Measurements from ENCODE around the gene ZNF318. TPM values are rescaled to one million over a fixed set of nuclear protein-coding genes. Genes with fewer than 3 reads are reported as not detected.
"Not testable (repeated sequence)": the region's sequence is repeated elsewhere in the genome, so short reads cannot be mapped to it uniquely, and the experiment has no call there.

Gene ZNF318
- total RNA-seq, 1 donor from 2014 or later = 23.2 TPM

DNA sequence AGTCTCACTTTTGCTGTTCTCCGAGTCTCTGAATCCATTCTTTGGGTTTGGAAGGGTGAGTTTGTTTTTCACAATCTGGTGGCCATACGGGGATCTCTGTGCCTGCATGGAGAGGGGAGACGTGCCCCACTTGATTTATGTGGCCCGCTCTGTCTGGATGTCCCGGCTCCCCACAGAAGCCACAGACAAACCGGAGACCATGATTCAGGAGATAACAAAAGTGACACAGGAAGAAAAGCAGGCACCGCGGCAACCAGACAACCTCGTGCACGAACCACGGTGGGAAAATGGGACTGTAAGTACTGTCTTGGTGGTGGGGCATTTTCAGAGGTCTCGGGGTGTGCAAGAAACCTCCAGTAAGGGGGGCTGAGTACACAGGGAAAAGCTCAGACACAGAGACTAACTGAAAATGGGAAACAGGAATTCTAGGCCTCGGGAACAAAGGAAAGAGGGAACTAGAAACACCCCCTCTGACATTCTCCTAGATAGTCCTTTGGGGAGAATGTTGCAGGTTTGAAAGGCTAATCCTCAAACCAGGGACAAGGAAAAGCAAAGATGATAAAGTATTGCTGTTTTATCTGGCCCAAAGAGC lies 22.1 kb upstream of the ZNF318 start:
- peak overlapping the region; percentile 81 for H3K27ac Mint-ChIP-seq
- no peaks in the 10 kb centered on the region for H3K9me3 Mint-ChIP-seq (ENCODE audit: low read depth)
- DNase-seq (ENCODE audit: low spot score, unreplicated experiment) = no peak
- TF ChIP-seq, protein P1, sequence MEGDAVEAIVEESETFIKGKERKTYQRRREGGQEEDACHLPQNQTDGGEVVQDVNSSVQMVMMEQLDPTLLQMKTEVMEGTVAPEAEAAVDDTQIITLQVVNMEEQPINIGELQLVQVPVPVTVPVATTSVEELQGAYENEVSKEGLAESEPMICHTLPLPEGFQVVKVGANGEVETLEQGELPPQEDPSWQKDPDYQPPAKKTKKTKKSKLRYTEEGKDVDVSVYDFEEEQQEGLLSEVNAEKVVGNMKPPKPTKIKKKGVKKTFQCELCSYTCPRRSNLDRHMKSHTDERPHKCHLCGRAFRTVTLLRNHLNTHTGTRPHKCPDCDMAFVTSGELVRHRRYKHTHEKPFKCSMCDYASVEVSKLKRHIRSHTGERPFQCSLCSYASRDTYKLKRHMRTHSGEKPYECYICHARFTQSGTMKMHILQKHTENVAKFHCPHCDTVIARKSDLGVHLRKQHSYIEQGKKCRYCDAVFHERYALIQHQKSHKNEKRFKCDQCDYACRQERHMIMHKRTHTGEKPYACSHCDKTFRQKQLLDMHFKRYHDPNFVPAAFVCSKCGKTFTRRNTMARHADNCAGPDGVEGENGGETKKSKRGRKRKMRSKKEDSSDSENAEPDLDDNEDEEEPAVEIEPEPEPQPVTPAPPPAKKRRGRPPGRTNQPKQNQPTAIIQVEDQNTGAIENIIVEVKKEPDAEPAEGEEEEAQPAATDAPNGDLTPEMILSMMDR (IDR thresholded peaks at IDR 0.05; ENCODE audit: unreplicated experiment) = no peak
- H3K27me3 Mint-ChIP-seq = peaks cover 2% of the 10 kb centered on the region
- H3K36me3 Mint-ChIP-seq (ENCODE audit: insufficient read depth) = no peaks in the 10 kb centered on the region
- H3K4me3 Mint-ChIP-seq (ENCODE audit: low read depth) = peak overlapping the region; percentile 56
- H3K4me1 Mint-ChIP-seq (ENCODE audit: low read depth) = peaks cover 49% of the 10 kb centered on the region

DNA sequence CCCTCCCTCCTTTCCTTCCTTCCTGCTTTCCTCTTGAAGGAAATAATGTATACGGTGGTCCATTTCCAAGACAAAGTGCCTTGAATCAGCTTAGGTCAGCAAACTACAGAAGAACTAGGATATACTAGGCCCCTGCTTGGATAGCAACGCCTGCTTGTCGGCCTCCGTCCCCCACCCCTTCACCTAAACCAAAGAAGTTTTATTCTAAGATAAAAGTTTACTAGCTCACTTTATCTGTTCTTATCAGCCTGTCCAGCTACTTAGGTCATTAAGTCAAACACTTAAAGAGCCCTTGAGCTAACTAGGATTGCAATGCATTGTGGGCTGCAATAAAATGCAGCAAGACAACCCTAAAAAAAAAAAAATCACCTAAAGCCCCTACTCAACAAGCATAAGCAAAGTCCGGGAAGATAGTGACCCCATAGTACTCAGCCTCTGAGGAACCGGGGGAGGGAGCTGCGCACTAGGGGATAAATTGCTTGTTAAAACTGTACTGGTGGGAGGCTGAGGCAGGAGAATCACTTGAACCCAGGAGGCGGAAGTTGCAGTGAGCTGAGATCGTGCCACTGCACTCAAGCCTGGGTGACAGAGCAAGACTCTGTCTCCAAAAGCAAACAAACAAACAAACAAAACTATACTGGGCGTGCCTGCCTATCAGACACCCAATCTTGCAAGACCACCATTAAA lies 21.4 kb upstream of the ZNF318 start:
- not testable (repeated sequence) for H3K9me3 Mint-ChIP-seq (ENCODE audit: low read depth); H3K36me3 Mint-ChIP-seq (ENCODE audit: insufficient read depth); H3K27me3 Mint-ChIP-seq; DNase-seq (ENCODE audit: low spot score, unreplicated experiment)
- H3K4me3 Mint-ChIP-seq (ENCODE audit: low read depth) = peak overlapping the region; percentile 29
- peak overlapping the region; percentile 73 for H3K27ac Mint-ChIP-seq
- H3K4me1 Mint-ChIP-seq (ENCODE audit: low read depth) = peaks cover 44% of the 10 kb centered on the region

DNA sequence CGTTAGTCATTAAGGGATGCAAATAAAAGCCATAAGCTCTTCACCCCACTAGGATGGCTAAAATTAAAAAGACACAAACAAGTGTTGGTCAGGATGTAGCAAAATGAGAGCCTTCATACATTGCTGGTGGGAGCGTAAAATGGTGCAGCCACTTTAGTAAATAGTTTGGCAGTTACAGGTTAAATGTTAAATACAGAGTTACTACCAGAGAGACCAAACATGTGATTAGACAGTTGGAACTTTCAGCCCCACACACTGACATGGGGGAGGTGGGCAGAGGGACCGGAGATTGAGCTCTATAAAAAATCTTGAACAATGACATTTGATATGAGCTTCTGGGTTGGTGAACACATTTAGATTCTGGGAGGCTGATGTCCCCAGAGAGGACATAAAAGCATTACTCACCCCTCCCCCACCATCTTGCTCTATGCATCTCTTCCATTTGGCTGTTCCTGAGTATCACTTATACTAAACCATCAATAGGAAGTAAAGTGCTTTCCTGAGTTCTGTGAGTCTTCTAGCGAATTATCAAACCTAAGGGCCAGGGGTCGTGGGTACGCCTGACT lies 20.4 kb upstream of the ZNF318 start:
- Mint-ChIP-seq H3K4me1 (ENCODE audit: low read depth) (peaks cover 41% of the 10 kb centered on the region), H3K36me3 (ENCODE audit: insufficient read depth) (no peaks in the 10 kb centered on the region), H3K27ac (no peak overlapping the region), H3K9me3 (ENCODE audit: low read depth) (no peaks in the 10 kb centered on the region), H3K27me3 (peaks cover 2% of the 10 kb centered on the region), H3K4me3 (ENCODE audit: low read depth) (no peak overlapping the region)
- TF ChIP-seq, protein P1 (IDR thresholded peaks at IDR 0.05; ENCODE audit: unreplicated experiment) = no peak
- no peak for DNase-seq (ENCODE audit: low spot score, unreplicated experiment)

DNA sequence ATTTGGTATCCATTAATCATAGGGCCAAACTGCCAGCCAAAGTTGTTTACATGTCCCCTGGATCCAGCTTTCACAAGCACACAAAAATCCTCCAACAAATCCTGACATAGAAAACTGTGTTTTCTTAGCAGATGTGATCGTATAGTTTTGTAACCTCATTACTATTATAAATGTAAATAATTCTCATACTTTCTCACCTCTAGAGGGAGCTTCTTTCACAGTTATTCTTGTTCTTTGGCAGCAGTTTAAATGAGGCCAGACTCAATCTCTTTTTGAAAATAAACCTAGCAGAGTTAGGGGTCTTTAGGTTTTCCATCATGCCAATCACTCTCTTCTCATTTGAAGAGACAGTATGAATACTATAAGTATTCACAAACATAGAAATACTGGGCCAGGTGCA lies 17.0 kb upstream of the ZNF318 start:
- H3K4me1 Mint-ChIP-seq (ENCODE audit: low read depth) = peaks cover 16% of the 10 kb centered on the region
- no peaks in the 10 kb centered on the region for H3K9me3 Mint-ChIP-seq (ENCODE audit: low read depth)
- peaks cover 3% of the 10 kb centered on the region for H3K27me3 Mint-ChIP-seq
- no peak overlapping the region for H3K27ac Mint-ChIP-seq
- H3K36me3 Mint-ChIP-seq (ENCODE audit: insufficient read depth) = no peaks in the 10 kb centered on the region
- TF ChIP-seq, protein P1 (IDR thresholded peaks at IDR 0.05; ENCODE audit: unreplicated experiment) = peak; percentile 54
- DNase-seq (ENCODE audit: low spot score, unreplicated experiment) = no peak
- no peak overlapping the region for H3K4me3 Mint-ChIP-seq (ENCODE audit: low read depth)

DNA sequence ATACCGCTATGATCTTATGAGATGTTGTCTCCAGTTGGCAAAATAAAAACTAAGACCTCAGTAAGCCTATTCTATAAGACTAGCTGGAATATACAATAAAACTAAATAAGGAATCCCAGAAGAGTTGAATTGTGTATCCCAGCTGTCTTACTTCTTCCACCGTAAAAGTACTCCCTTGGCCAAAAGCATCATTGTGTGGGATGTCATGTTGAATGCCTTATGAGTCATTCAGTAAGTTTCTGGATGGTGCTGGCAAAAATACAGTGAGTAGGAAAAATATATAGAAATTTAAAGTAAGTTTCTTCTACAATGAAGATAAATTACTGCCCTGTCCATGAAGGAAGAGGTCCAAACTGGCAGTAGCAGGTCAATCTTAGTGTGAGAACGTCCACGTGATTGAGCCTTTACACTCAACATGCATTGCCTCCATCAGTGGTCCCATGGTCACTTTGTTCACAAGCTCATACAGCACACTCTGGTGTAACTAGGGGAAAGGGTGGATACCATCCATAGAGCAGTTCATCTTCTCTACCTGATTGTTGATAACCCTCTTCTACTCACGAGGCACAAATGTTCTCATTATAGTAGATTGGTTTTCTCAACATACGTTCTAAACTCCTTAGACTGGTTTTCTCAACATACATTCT lies 13.7 kb upstream of the ZNF318 start:
- no peak overlapping the region for H3K27ac Mint-ChIP-seq
- no peaks in the 10 kb centered on the region for H3K4me1 Mint-ChIP-seq (ENCODE audit: low read depth)
- no peak overlapping the region for H3K4me3 Mint-ChIP-seq (ENCODE audit: low read depth)
- no peak for DNase-seq (ENCODE audit: low spot score, unreplicated experiment)
- peaks cover 15% of the 10 kb centered on the region for H3K27me3 Mint-ChIP-seq
- TF ChIP-seq, protein P1 (IDR thresholded peaks at IDR 0.05; ENCODE audit: unreplicated experiment) = no peak
- H3K9me3 Mint-ChIP-seq (ENCODE audit: low read depth) = no peaks in the 10 kb centered on the region
- H3K36me3 Mint-ChIP-seq (ENCODE audit: insufficient read depth) = no peaks in the 10 kb centered on the region

DNA sequence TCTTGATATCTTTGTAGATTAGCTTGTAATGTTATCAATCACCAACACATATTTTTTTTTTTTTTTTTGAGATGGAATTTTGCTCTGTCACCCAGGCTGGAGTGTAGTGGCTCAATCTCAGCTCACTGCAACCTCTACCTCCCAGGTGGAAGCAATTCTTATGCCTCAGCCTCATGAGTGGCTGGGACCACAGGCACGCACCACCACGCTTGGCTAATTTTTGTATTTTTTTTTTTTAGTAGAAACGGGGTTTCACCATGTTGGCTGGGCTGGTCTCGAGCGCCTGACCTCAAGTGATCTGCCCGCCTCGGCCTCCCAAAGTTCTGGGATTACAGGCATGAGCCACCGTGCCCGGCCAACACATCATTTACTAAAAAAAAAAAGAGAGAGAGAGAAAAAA lies 11.4 kb upstream of the ZNF318 start:
- not testable (repeated sequence) for H3K9me3 Mint-ChIP-seq (ENCODE audit: low read depth); H3K36me3 Mint-ChIP-seq (ENCODE audit: insufficient read depth); H3K27ac Mint-ChIP-seq; H3K4me1 Mint-ChIP-seq (ENCODE audit: low read depth); H3K4me3 Mint-ChIP-seq (ENCODE audit: low read depth); DNase-seq (ENCODE audit: low spot score, unreplicated experiment)
- peaks cover 15% of the 10 kb centered on the region for H3K27me3 Mint-ChIP-seq
